ENCODE results near the gene CEP295NL.
"Not testable (repeated sequence)": the region's sequence is repeated elsewhere in the genome, so short reads cannot be mapped to it uniquely, and the experiment has no call there.

The CEP295NL gene

DNA sequence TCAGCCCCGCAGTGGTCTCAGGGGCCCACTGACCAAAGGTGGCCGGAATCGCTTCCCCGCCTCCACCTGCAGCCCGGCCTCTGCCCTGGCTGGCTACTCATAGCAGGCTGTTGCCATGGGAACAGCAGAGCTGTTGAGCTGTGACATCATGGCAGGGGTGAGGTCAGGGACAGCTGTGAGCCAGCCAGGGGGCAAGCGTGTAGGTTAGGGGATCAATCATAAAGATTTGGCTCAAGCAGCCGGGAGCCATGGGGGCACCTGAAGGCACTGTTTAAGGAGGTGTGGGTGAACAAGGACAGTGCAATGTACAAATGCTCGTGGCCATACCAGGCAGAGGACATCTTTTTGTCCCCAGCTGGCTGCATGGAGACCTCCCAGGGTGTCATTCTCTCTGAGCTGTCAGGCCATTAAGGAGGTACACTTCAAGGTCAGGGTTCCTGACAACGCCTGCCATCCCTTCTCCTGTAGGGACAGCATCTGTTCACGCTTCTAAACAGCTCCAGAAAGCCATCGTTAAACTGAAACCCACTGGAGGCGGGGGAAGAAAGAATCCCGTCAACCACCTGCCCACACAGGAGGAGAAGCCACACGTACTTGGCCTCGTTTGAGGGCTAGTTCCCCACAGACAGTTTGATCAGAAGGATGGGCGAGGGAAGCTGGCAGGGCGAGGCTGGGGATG lies at the start of gene CEP295NL:
CEP295NL (minus strand) TSS at position 101 of the 679 bp plus-strand sequence. CDS start 1,373 bp downstream, outside the sequence.
- Histone ChIP-seq H3K36me3 (ENCODE audit: control insufficient read depth, insufficient read depth, low read length) (no peaks in the 10 kb centered on the region), H3K9me3 (ENCODE audit: control insufficient read depth, insufficient read depth, low read length) (no peaks in the 10 kb centered on the region), H3K27me3 (ENCODE audit: control insufficient read depth, insufficient read depth, low read length) (no peaks in the 10 kb centered on the region), H3K9ac (ENCODE audit: low read depth, low read length) (no peak within 1 kb of the TSS), H3K27ac (ENCODE audit: low read depth, low read length) (no peak within 1 kb of the TSS), H3K4me3 (ENCODE audit: low read depth, low read length) (no peak within 1 kb of the TSS), H3K4me1 (ENCODE audit: control insufficient read depth, insufficient read depth, low read length) (peaks cover 20% of the 10 kb centered on the region; the same call in 1 of the 2 replicates)

DNA sequence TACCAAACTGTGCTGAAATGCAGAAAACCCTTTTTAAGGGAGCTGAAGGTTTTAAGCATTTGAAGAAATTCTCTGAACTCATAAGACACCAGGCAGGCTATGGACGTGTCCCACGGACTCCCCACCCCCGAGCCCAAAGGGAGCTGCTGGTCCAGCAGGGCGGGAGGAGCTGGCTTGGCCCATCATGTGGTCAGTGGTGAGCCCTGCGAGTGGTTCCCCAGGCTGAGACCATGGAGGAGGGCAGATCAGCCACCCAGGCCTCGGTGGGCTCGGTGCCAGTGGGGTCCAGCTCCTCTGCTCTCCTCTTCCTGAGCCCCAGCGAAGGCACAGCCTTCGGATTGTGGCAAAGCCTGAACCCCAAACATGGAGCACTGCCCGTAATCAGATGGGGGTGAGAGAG lies 49.7 kb upstream of the CEP295NL start:
- Histone ChIP-seq H3K4me3 (ENCODE audit: low read depth, low read length) (no peak overlapping the region), H3K9me3 (ENCODE audit: control insufficient read depth, insufficient read depth, low read length) (peaks cover 9% of the 10 kb centered on the region; the same call in 1 of the 2 replicates), H3K36me3 (ENCODE audit: control insufficient read depth, insufficient read depth, low read length) (no peaks in the 10 kb centered on the region), H3K9ac (ENCODE audit: low read depth, low read length) (no peak overlapping the region), H3K27me3 (ENCODE audit: control insufficient read depth, insufficient read depth, low read length) (no peaks in the 10 kb centered on the region), H3K27ac (ENCODE audit: low read depth, low read length) (no peak overlapping the region), H3K4me1 (ENCODE audit: control insufficient read depth, insufficient read depth, low read length) (no peaks in the 10 kb centered on the region)

DNA sequence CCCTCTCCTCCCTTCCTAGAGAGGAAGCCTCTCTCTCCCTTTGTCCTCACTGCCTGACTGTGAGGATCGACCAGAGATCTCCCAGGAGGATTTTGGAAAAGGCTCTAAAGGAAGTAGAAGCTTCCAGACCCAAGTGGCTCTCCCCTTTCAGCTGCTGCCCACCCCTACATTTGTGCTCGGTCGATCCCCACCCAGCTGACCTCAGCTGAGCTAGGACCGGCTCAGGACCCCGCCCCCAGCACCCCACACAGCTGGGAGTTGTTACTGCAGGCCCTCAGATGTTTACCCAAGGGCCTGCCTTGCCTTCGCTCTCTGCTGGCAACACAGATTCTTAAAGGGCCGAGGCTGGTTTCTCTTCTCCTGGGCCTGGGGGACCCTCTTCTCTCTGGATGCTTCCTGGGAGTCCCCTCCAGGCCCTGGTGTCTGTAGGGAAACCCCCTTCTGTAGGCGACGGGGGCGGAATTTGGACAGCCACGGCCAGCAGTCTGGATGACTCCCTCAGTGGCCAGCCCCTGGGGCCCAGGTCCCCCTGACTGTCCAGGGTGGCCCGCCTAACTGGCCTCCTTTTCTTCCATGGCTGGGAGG lies 49.1 kb upstream of the CEP295NL start:
- Histone ChIP-seq H3K27me3 (ENCODE audit: control insufficient read depth, insufficient read depth, low read length) (no peaks in the 10 kb centered on the region), H3K27ac (ENCODE audit: low read depth, low read length) (no peak overlapping the region), H3K9me3 (ENCODE audit: control insufficient read depth, insufficient read depth, low read length) (peaks cover 9% of the 10 kb centered on the region; the same call in 1 of the 2 replicates), H3K36me3 (ENCODE audit: control insufficient read depth, insufficient read depth, low read length) (no peaks in the 10 kb centered on the region), H3K9ac (ENCODE audit: low read depth, low read length) (no peak overlapping the region), H3K4me3 (ENCODE audit: low read depth, low read length) (no peak overlapping the region), H3K4me1 (ENCODE audit: control insufficient read depth, insufficient read depth, low read length) (no peaks in the 10 kb centered on the region)

DNA sequence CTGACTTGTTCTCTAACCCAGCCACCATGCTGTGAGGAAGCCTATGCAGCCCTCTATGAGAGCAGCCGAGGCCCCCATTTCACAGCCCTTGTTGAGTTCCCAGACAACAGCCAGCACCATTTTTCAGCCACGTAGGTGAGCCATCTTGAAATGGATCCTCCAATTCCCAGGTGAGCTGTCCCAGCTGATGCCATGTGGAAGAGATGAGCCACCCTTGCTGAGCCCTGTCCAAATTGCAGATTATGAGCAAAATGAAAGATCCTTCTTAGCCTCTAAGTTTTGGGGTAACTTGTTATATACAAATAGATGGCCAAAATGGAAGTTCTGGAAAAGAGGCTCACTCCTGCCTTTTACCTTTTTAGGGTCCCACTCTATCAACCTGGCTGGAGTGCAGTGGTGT lies 47.9 kb upstream of the CEP295NL start:
- Histone ChIP-seq H3K27ac (ENCODE audit: low read depth, low read length) (no peak overlapping the region), H3K9me3 (ENCODE audit: control insufficient read depth, insufficient read depth, low read length) (peaks cover 9% of the 10 kb centered on the region; the same call in 1 of the 2 replicates), H3K4me3 (ENCODE audit: low read depth, low read length) (no peak overlapping the region), H3K9ac (ENCODE audit: low read depth, low read length) (no peak overlapping the region), H3K27me3 (ENCODE audit: control insufficient read depth, insufficient read depth, low read length) (no peaks in the 10 kb centered on the region), H3K36me3 (ENCODE audit: control insufficient read depth, insufficient read depth, low read length) (no peaks in the 10 kb centered on the region), H3K4me1 (ENCODE audit: control insufficient read depth, insufficient read depth, low read length) (no peaks in the 10 kb centered on the region)

DNA sequence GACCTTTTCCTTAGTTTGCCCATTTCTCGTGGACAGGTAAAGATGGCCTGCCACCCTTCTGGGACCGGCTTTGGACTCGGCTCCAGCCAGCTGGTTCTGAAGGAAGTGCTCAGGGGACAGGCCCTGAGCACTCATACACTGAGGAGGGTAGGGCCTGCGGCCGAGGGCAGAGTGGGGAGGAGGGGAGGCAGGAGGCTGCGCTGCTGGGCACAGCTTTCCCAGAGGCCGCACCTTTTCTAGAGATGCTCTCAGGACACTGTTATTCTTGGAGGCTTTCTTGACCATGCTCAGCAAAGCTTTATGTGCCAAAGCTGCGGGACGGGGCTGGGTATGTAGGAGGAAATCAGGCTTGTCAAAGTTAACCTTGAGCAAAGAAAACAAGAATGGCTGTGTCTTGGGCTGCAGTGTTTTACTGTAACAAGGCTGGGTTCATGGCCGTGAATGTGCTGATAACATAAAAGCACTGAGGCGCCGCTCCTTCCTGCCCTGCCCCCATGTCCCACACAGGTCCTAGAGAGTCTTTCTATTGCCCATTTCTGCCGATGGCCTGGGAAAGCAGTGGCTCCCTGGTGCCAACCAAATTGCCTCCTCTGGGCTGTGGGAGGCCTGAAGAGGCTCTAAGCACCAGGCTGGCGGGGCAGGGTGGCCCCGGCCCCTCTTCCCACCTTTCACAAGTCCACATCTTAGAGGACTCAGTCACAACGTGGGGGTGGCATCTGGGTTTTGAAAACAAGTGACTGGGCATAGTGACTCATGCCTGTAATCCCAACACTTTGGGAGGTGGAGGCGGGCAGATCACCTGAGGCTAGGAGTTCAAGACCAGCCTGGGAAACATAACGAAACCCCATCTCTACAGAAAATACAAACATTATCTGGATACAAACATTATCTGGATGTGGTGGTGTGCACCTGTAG lies 44.5 kb upstream of the CEP295NL start:
- H3K9me3 ChIP-seq (ENCODE audit: control insufficient read depth, insufficient read depth, low read length) = peaks cover 9% of the 10 kb centered on the region; the same call in 1 of the 2 replicates
- H3K36me3 ChIP-seq (ENCODE audit: control insufficient read depth, insufficient read depth, low read length) = no peaks in the 10 kb centered on the region
- no peaks in the 10 kb centered on the region for H3K4me1 ChIP-seq (ENCODE audit: control insufficient read depth, insufficient read depth, low read length)
- no peaks in the 10 kb centered on the region for H3K27me3 ChIP-seq (ENCODE audit: control insufficient read depth, insufficient read depth, low read length)
- H3K27ac ChIP-seq (ENCODE audit: low read depth, low read length) = no peak overlapping the region
- H3K9ac ChIP-seq (ENCODE audit: low read depth, low read length) = no peak overlapping the region
- H3K4me3 ChIP-seq (ENCODE audit: low read depth, low read length) = no peak overlapping the region

- Histone ChIP-seq H3K4me3 (ENCODE audit: low read depth, low read length) (no peak overlapping the region), H3K9me3 (ENCODE audit: control insufficient read depth, insufficient read depth, low read length) (peaks cover 9% of the 10 kb centered on the region; the same call in 1 of the 2 replicates), H3K4me1 (ENCODE audit: control insufficient read depth, insufficient read depth, low read length) (no peaks in the 10 kb centered on the region), H3K27me3 (ENCODE audit: control insufficient read depth, insufficient read depth, low read length) (no peaks in the 10 kb centered on the region), H3K27ac (ENCODE audit: low read depth, low read length) (no peak overlapping the region), H3K9ac (ENCODE audit: low read depth, low read length) (no peak overlapping the region), H3K36me3 (ENCODE audit: control insufficient read depth, insufficient read depth, low read length) (no peaks in the 10 kb centered on the region)
Measured at GRCh38 chr17:78946631-78947030, 43.6 kb upstream of the CEP295NL start.

GRCh38 chr17:78946131-78946530 lies 43.1 kb upstream of the CEP295NL start:
- Histone ChIP-seq H3K9ac (ENCODE audit: low read depth, low read length) (no peak overlapping the region), H3K4me3 (ENCODE audit: low read depth, low read length) (no peak overlapping the region), H3K36me3 (ENCODE audit: control insufficient read depth, insufficient read depth, low read length) (no peaks in the 10 kb centered on the region)

GRCh38 chr17:78945455-78945854 lies 42.5 kb upstream of the CEP295NL start:
- H3K27me3 ChIP-seq (ENCODE audit: control insufficient read depth, insufficient read depth, low read length); H3K9ac ChIP-seq (ENCODE audit: low read depth, low read length); H3K4me3 ChIP-seq (ENCODE audit: low read depth, low read length); H3K4me1 ChIP-seq (ENCODE audit: control insufficient read depth, insufficient read depth, low read length); H3K27ac ChIP-seq (ENCODE audit: low read depth, low read length); H3K36me3 ChIP-seq (ENCODE audit: control insufficient read depth, insufficient read depth, low read length); H3K9me3 ChIP-seq (ENCODE audit: control insufficient read depth, insufficient read depth, low read length): not testable (repeated sequence)

More at GRCh38 chr17:78946131-78946530, 43.1 kb upstream of the CEP295NL start:
- H3K9me3 ChIP-seq (ENCODE audit: control insufficient read depth, insufficient read depth, low read length) = peaks cover 8% of the 10 kb centered on the region; the same call in 1 of the 2 replicates
- H3K4me1 ChIP-seq (ENCODE audit: control insufficient read depth, insufficient read depth, low read length) = no peaks in the 10 kb centered on the region
- H3K27ac ChIP-seq (ENCODE audit: low read depth, low read length) = no peak overlapping the region
- no peaks in the 10 kb centered on the region for H3K27me3 ChIP-seq (ENCODE audit: control insufficient read depth, insufficient read depth, low read length)

DNA sequence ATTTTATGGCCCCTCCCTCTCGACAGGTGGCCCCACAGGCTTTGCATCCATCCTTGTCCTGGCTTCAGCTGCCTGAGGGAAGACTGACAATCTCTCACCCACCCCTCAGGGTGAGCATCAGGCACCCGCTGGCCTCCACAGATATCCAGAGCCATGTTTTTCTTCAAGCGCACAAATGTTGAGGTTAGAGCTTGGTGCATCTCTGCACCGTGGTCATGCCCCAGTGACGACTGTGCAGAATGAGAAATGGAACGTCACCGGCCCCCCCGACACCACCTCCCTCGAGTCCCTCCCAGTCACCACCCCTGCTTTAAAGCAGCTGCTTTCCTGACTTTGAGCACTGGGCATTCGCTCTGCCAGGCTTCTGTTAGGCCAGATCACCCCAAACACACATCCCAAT lies 42.0 kb upstream of the CEP295NL start:
- Histone ChIP-seq H3K27me3 (ENCODE audit: control insufficient read depth, insufficient read depth, low read length) (no peaks in the 10 kb centered on the region), H3K9ac (ENCODE audit: low read depth, low read length) (no peak overlapping the region), H3K4me1 (ENCODE audit: control insufficient read depth, insufficient read depth, low read length) (no peaks in the 10 kb centered on the region), H3K4me3 (ENCODE audit: low read depth, low read length) (no peak overlapping the region), H3K27ac (ENCODE audit: low read depth, low read length) (no peak overlapping the region), H3K9me3 (ENCODE audit: control insufficient read depth, insufficient read depth, low read length) (no peaks in the 10 kb centered on the region), H3K36me3 (ENCODE audit: control insufficient read depth, insufficient read depth, low read length) (no peaks in the 10 kb centered on the region)

- no peak overlapping the region for H3K27ac ChIP-seq (ENCODE audit: low read depth, low read length)
- H3K4me3 ChIP-seq (ENCODE audit: low read depth, low read length) = no peak overlapping the region
- no peaks in the 10 kb centered on the region for H3K27me3 ChIP-seq (ENCODE audit: control insufficient read depth, insufficient read depth, low read length)
- no peak overlapping the region for H3K9ac ChIP-seq (ENCODE audit: low read depth, low read length)
- H3K36me3 ChIP-seq (ENCODE audit: control insufficient read depth, insufficient read depth, low read length) = no peaks in the 10 kb centered on the region
- H3K4me1 ChIP-seq (ENCODE audit: control insufficient read depth, insufficient read depth, low read length) = no peaks in the 10 kb centered on the region
- no peaks in the 10 kb centered on the region for H3K9me3 ChIP-seq (ENCODE audit: control insufficient read depth, insufficient read depth, low read length)
Measured at GRCh38 chr17:78944026-78944425, 41.0 kb upstream of the CEP295NL start.

DNA sequence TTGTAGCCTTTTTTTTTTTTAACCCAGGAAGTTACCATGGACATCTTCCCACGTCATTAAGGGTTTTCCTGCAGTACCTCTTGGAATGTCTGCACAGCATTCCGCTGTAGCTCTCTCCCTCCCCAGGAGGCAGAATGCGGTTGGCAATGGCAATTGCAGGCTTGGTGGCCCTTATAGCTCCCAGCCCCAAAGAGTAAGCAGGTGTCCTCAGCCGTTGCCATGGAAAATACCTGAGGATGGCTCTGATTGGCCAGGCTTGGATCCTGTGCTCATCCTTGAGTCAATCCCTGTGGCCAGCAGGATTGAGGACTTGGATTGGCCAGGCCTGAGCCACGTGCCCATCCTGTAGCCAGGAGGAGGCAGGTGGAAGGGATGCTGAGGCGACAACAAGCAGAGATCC lies 37.7 kb upstream of the CEP295NL start:
- no peaks in the 10 kb centered on the region for H3K27me3 ChIP-seq (ENCODE audit: control insufficient read depth, insufficient read depth, low read length)
- H3K4me1 ChIP-seq (ENCODE audit: control insufficient read depth, insufficient read depth, low read length) = no peaks in the 10 kb centered on the region
- H3K27ac ChIP-seq (ENCODE audit: low read depth, low read length) = no peak overlapping the region
- H3K36me3 ChIP-seq (ENCODE audit: control insufficient read depth, insufficient read depth, low read length) = no peaks in the 10 kb centered on the region
- no peak overlapping the region for H3K9ac ChIP-seq (ENCODE audit: low read depth, low read length)
- H3K4me3 ChIP-seq (ENCODE audit: low read depth, low read length) = no peak overlapping the region
- H3K9me3 ChIP-seq (ENCODE audit: control insufficient read depth, insufficient read depth, low read length) = no peaks in the 10 kb centered on the region
